HG03175 (cell line): ENCODE measurements around the gene GOLGA8K.
"Not testable (repeated sequence)": the region's sequence is repeated elsewhere in the genome, so short reads cannot be mapped to it uniquely, and the experiment has no call there.

Experiments
- ATAC-seq: cut with Tn5 transposase; IDR thresholded peaks from one replicate; pipeline ENCODE4 v1.9.1; 2021; ENCODE audit warnings: mild to moderate bottlenecking, moderate library complexity; ENCODE audit not compliant: unreplicated experiment

The GOLGA8K gene

GRCh38 chr15:32356909-32357308 is 46.2 kb downstream of the GOLGA8K start:
- not testable (repeated sequence) for ATAC-seq

- not testable (repeated sequence) for ATAC-seq
These were observed 50.3 kb downstream of the GOLGA8K start for GRCh38 chr15:32352748-32353147.

- ATAC-seq, result not testable (repeated sequence)
These were observed 52.4 kb downstream of the GOLGA8K start for GRCh38 chr15:32350563-32351220.

- ATAC-seq, result not testable (repeated sequence)
These were observed 56.1 kb downstream of the GOLGA8K start for GRCh38 chr15:32347037-32347436.

- not testable (repeated sequence) for ATAC-seq
These were observed 57.0 kb downstream of the GOLGA8K start for GRCh38 chr15:32345978-32346547.

GRCh38 chr15:32343921-32344320 is 59.2 kb downstream of the GOLGA8K start:
- ATAC-seq, result not testable (repeated sequence)
